Endothelial cell of umbilical vein (primary cell): ENCODE results near the gene CDC42EP3. TPM values are rescaled to one million over a fixed set of nuclear protein-coding genes. Genes with fewer than 3 reads are reported as not detected.
A peak's percentile ranks its signal among the peaks of the same experiment; 100 is the strongest.

ENCODE experiments used
- BruUV-seq: library from RNA; stranded (reverse); fragments of 400-500 nt; replicated peaks from 2 replicates; lab custom pipeline; 2021; lab: Mats Ljungman, UMichigan
- CTCF ChIA-PET: fragments of 300-600, 350-600 bp; sonication (Branson Sonifier 250); formaldehyde crosslinking; loops from one replicate; lab custom pipeline; 2021; ENCODE audit warnings: antibody characterized with exemption, inconsistent platforms; lab: Charles Lee
- POLR2A ChIA-PET: fragments of 300-600, 350-600 bp; sonication (Branson Sonifier 250); formaldehyde crosslinking; loops from one replicate; lab custom pipeline; 2021; ENCODE audit warnings: antibody characterized with exemption, inconsistent platforms; lab: Charles Lee
- DNase-seq: peaks from one replicate; pipeline ENCODE4 v3.0.0-alpha.2; 2011; ENCODE audit warnings: low read depth, low spot score
- FAIRE-seq: peaks from 2 replicates; lab custom pipeline; 2011; peaks lifted over from hg19 to GRCh38; lab: Jason Lieb, UNC
- H2AFZ ChIP-seq: 2 replicates; pipeline ENCODE4 v1.6.0; 2012; ENCODE audit warnings: low read depth, low read length, control low read depth, inconsistent platforms
- H3K27ac ChIP-seq: 2 replicates; pipeline ENCODE4 v1.5.1; 2011; ENCODE audit warnings: low read depth, mild to moderate bottlenecking, control low read depth, low read length, moderate library complexity; ENCODE audit not compliant: insufficient read depth
- H3K27me3 ChIP-seq, 2 experiments: 2 replicates each; pipeline versions ENCODE4 v1.6.0 to v1.6.1; 2011; ENCODE audit warnings: low read length in 2 of 2, mixed read lengths in 1 of 2; ENCODE audit not compliant: control insufficient read depth in 2 of 2, insufficient read depth in 2 of 2
- H3K36me3 ChIP-seq, 2 experiments: 2 replicates in 1 of 2; 3 replicates in 1 of 2; pipeline ENCODE4 v1.5.1; 2011; ENCODE audit warnings: low read length in 2 of 2, mild to moderate bottlenecking in 1 of 2, moderate library complexity in 1 of 2; ENCODE audit not compliant: control insufficient read depth in 2 of 2, insufficient read depth in 2 of 2; ENCODE audit errors: extremely low read depth in 1 of 2
- H3K4me1 ChIP-seq: 3 replicates; pipeline ENCODE4 v1.5.1; 2011; ENCODE audit warnings: mild to moderate bottlenecking, low read length; ENCODE audit not compliant: control insufficient read depth, insufficient read depth; ENCODE audit errors: extremely low read depth
- H3K4me2 ChIP-seq: 2 replicates; pipeline ENCODE4 v1.6.1; 2011; ENCODE audit warnings: low read length, control low read depth, mixed read lengths; ENCODE audit not compliant: insufficient read depth
- H3K4me3 ChIP-seq, 3 experiments: fragments of 200-600 bp in 1 of 3; sonication (generic), shearing (Covaris generic) in 1 of 3; replicated peaks in 1 of 3; 2 replicates each; pipeline ENCODE4 v1.5.1; 2011 to 2016; ENCODE audit warnings: control low read depth in 3 of 3, low read length in 3 of 3, mild to moderate bottlenecking in 2 of 3, inconsistent platforms in 1 of 3, low read depth in 1 of 3, moderate library complexity in 1 of 3; ENCODE audit not compliant: insufficient read depth in 1 of 3
- H3K79me2 ChIP-seq: 2 replicates; pipeline ENCODE4 v1.6.0; 2012; ENCODE audit warnings: low read length, inconsistent platforms; ENCODE audit not compliant: control insufficient read depth, insufficient read depth
- H3K9ac ChIP-seq: replicated peaks from 2 replicates; pipeline ENCODE3; 2011; ENCODE audit warnings: low read length, control low read depth; ENCODE audit not compliant: insufficient read depth; ENCODE audit errors: extremely low read depth
- H3K9me1 ChIP-seq: replicated peaks from 3 replicates; pipeline ENCODE4 v1.6.0; 2011; ENCODE audit warnings: mild to moderate bottlenecking, low read length; ENCODE audit not compliant: control insufficient read depth, insufficient read depth; ENCODE audit errors: extremely low read depth
- H3K9me3 ChIP-seq: replicated peaks from 2 replicates; pipeline ENCODE4 v1.5.1; 2012; ENCODE audit warnings: low read length, inconsistent platforms; ENCODE audit not compliant: control insufficient read depth, insufficient read depth
- H4K20me1 ChIP-seq: replicated peaks from 2 replicates; pipeline ENCODE3; 2011; ENCODE audit warnings: mild to moderate bottlenecking, low read length; ENCODE audit not compliant: control insufficient read depth, insufficient read depth; ENCODE audit errors: extremely low read depth
- EZH2 ChIP-seq: IDR thresholded peaks from 2 replicates; pipeline ENCODE4 v1.6.1; 2012; ENCODE audit warnings: borderline replicate concordance, low read depth, mild to moderate bottlenecking, moderate library complexity, low read length, inconsistent platforms; ENCODE audit not compliant: severe bottlenecking
- FOS ChIP-seq: IDR thresholded peaks from 2 replicates; pipeline ENCODE4 v1.6.1; 2011; ENCODE audit warnings: mild to moderate bottlenecking, low read length, moderate library complexity, borderline replicate concordance; ENCODE audit not compliant: insufficient read depth
- GATA2 ChIP-seq: IDR thresholded peaks from 2 replicates; pipeline ENCODE4 v1.7.0; 2011; ENCODE audit warnings: low read depth, mild to moderate bottlenecking, moderate library complexity, mixed read lengths, low read length; ENCODE audit not compliant: insufficient read length, insufficient read depth
- JUN ChIP-seq: IDR thresholded peaks from 2 replicates; pipeline ENCODE4 v1.6.1; 2011; ENCODE audit warnings: borderline replicate concordance, low read depth; ENCODE audit not compliant: insufficient read length, insufficient read depth
- MYC ChIP-seq: IDR thresholded peaks from one replicate; pipeline ENCODE4 v1.6.1; 2011; ENCODE audit warnings: mild to moderate bottlenecking, low read depth, low read length
- POLR2A ChIP-seq: IDR thresholded peaks from 2 replicates; pipeline ENCODE4 v1.6.1; 2012; ENCODE audit warnings: low read depth, mild to moderate bottlenecking, control low read depth, low read length
- POLR2AphosphoS5 ChIP-seq: IDR thresholded peaks from 2 replicates; pipeline ENCODE4 v1.6.1; 2012; ENCODE audit warnings: low read depth, mild to moderate bottlenecking, control low read depth, low read length, moderate library complexity; ENCODE audit not compliant: insufficient read depth
- dilution Hi-C: fragments of 300-500 bp; cut with MboI; formaldehyde crosslinking; loops from one replicate; pipeline ENCODE4 v1.15.0; 2019; ENCODE audit warnings: low sequenced_read_pairs; ENCODE audit not compliant: extremely low pct_ligation_motif_present
- intact Hi-C: fragments of 100-400 bp; cut with micrococcal nuclease; formaldehyde crosslinking; loops from one replicate; pipeline ENCODE4 v1.10.0; 2022
- polyA plus RNA-seq, 4 experiments: library from polyadenylated mRNA; depleted of rRNA in 3 of 4; stranded (reverse) in 3 of 4; unstranded in 1 of 4; fragments of >200 nt; gene quantifications; 2 replicates each; pipeline versions ENCODE4 v1.2.1 to v1.2.3, GENCODE V29; 2011 to 2012; ENCODE audit warnings: missing spikeins in 1 of 4
- total RNA-seq: library from RNA; stranded (reverse); gene quantifications from 2 replicates; pipeline ENCODE4 v1.2.3, GENCODE V29; 2021
- TF ChIP-seq, protein P1 (sequence below), 2 donors: IDR thresholded peaks; 1 replicate in 1 of 2; 2 replicates in 1 of 2; pipeline ENCODE4 v1.5.1; 2011; ENCODE audit warnings: low read length in 2 of 2, mild to moderate bottlenecking in 2 of 2, moderate library complexity in 2 of 2, control low read depth in 1 of 2, inconsistent platforms in 1 of 2, low read depth in 1 of 2; ENCODE audit not compliant: insufficient read depth in 1 of 2; ENCODE audit errors: extremely low read depth in 1 of 2
- TF ChIP-seq, protein P2 (sequence below): IDR thresholded peaks from 2 replicates; pipeline ENCODE4 v1.6.1; 2011; ENCODE audit not compliant: insufficient read depth, insufficient read length

Gene CDC42EP3
- total and polyA plus RNA-seq, 2 donors (not counting 3 experiments of a cell fraction or from before 2014, with no cell fraction given): 14.6 to 54.7 TPM

DNA sequence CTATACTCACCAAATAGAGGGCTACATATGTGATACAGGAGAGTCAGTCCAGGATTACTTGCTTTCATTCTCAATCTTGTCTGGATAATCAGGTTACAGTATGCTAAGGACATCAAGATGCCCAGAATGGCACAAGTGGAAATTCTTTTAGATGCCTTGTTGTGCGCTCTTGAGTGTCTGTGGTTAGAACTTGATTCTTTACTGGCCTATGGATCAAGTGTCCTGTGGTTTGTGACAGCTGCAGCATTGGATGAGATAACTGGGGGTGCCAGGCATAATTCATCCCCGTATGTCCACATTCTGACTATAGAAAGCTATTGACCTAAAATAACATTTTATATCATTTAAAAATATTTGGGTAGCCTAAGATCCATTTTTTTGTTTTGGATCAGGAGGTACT lies 40.1 kb downstream of the CDC42EP3 start:
- intact Hi-C loops: no loop called here
- FAIRE-seq: peak; percentile 24
- no peak overlapping the region for H3K27ac ChIP-seq

DNA sequence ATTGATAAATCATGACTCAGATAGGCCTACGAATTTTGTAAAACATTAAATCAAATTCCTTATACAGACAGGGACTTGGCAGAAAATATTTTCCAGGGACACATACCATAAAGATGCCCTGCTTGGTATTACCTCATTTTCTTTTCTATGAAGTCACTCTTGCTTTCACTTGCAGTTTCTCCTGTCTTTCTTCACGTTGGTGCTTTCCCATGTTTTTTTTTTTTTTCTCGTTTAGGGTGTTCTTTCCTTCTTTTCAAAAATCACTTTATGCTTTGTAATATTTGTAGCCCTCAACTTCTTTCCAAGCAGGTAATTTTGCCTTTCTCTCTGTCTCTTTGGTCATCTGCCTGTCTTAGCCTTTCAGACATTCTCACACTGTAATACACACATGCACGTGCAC lies 40.7 kb downstream of the CDC42EP3 start:
- BruUV-seq: no TSS peak
- intact Hi-C loops (no loop called here), dilution Hi-C loops (no loop called here)
- Histone ChIP-seq H3K36me3 (no peaks in the 10 kb centered on the region), H3K9ac (no peak overlapping the region), H3K9me3 (no peaks in the 10 kb centered on the region), H4K20me1 (no peaks in the 10 kb centered on the region), H3K27ac (no peak overlapping the region), H3K4me3 (no peak overlapping the region), H3K4me1 (peaks cover 19% of the 10 kb centered on the region), H3K4me2 (no peak overlapping the region), H2AFZ (no peak overlapping the region), H3K27me3 (no peaks in the 10 kb centered on the region), H3K79me2 (no peaks in the 10 kb centered on the region), H3K9me1 (no peaks in the 10 kb centered on the region)
- no peak for FAIRE-seq
- DNase-seq: no peak
- ChIA-PET CTCF (interaction anchor here (1.5 kb wide), 1 partner anchor 41 kb away, joined by 4 read pairs; no protein-coding TSS in a partner anchor), POLR2A (no interaction called here)
- TF ChIP-seq, protein P1, sequence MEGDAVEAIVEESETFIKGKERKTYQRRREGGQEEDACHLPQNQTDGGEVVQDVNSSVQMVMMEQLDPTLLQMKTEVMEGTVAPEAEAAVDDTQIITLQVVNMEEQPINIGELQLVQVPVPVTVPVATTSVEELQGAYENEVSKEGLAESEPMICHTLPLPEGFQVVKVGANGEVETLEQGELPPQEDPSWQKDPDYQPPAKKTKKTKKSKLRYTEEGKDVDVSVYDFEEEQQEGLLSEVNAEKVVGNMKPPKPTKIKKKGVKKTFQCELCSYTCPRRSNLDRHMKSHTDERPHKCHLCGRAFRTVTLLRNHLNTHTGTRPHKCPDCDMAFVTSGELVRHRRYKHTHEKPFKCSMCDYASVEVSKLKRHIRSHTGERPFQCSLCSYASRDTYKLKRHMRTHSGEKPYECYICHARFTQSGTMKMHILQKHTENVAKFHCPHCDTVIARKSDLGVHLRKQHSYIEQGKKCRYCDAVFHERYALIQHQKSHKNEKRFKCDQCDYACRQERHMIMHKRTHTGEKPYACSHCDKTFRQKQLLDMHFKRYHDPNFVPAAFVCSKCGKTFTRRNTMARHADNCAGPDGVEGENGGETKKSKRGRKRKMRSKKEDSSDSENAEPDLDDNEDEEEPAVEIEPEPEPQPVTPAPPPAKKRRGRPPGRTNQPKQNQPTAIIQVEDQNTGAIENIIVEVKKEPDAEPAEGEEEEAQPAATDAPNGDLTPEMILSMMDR (IDR thresholded peaks at IDR 0.05; ENCODE audit: extremely low read depth in 1 of 2, insufficient read depth in 1 of 2, low read depth in 1 of 2, low read length in 2 of 2): no peak
- TF ChIP-seq JUN: no peak
- TF ChIP-seq EZH2: no peak
- TF ChIP-seq MYC: no peak
- TF ChIP-seq POLR2AphosphoS5: no peak
- TF ChIP-seq, protein P2, sequence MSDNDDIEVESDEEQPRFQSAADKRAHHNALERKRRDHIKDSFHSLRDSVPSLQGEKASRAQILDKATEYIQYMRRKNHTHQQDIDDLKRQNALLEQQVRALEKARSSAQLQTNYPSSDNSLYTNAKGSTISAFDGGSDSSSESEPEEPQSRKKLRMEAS: no peak
- no peak for TF ChIP-seq GATA2
- TF ChIP-seq FOS: no peak
- TF ChIP-seq POLR2A: no peak

More for the DNA sequence above, 40.1 kb downstream of the CDC42EP3 start:
- H2AFZ ChIP-seq: no peak overlapping the region
- no peak for TF ChIP-seq EZH2
- ChIA-PET CTCF (no interaction called here), POLR2A (no interaction called here)
- H3K9ac ChIP-seq: no peak overlapping the region
- no peak overlapping the region for H3K4me3 ChIP-seq
- no peak overlapping the region for H3K4me2 ChIP-seq
- no peaks in the 10 kb centered on the region for H3K79me2 ChIP-seq
- no peaks in the 10 kb centered on the region for H4K20me1 ChIP-seq
- no peak for DNase-seq
- H3K9me3 ChIP-seq: no peaks in the 10 kb centered on the region
- peaks cover 19% of the 10 kb centered on the region for H3K4me1 ChIP-seq
- no TSS peak for BruUV-seq
- no peaks in the 10 kb centered on the region for H3K36me3 ChIP-seq
- no peaks in the 10 kb centered on the region for H3K27me3 ChIP-seq
- dilution Hi-C loops: no loop called here
- no peaks in the 10 kb centered on the region for H3K9me1 ChIP-seq
